ENCODE measurements around the gene APEH.

Gene APEH

DNA sequence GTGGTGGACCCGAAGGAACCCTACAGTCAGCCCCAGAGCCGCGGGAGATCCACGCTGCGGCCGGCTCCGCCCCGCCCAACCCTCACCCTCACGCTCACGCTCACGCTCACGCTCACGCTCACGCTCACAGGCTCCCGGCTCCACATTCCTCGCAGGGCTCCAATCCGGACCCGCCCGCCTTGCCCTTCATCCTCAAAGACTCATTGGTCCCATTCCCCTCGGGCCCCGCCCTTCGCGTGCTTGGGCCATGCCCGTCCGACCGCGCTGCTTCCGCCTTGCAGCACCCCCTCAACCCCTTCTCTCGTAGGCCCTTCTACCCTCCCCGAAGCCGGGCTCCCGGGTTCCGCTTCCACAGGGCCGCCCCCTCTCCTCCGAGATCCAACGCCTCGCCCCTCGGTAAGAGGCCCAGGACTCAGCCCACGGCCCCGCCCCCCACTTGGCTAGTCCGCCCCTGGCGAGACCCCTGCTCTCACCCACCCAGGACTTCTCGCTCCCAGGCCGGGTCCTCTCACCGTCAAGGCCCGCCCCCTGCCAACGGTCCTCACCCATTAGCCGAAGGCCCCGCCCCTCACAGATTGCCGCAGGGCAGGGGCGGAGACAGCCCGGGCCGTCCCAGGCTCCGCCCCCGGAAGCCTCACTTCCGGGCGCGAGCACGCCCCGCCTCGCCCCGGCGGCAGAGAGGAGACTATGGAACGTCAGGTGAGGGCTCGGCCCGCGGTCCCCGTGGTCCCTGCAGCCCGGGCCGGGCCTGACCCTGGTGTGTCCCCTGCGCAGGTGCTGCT, at the start of gene APEH:
TSS of gene APEH (plus strand) at position 637 of the 782 bp plus-strand sequence. CDS start at position 688, 51 bp downstream.
- peak; percentile 98 for DNase-seq

DNA sequence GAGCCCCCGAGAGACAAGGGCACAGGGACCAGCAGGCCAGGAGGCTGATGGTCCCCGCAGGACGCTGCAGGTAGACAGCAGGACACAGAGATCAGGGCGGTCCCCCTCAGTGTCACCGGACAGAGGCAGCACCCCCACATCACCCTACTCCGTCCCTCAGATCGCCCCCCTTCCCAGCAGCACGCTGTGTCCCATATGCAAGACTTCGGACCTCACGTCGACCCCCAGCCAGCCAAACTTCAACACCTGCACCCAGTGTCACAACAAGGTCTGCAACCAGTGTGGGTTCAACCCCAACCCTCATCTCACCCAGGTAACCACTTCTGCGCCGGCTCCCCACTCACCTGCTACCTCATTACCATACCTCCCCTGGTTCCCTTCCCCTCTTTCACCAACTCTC, 49.1 kb upstream of the APEH start:
- no peak for DNase-seq

DNA sequence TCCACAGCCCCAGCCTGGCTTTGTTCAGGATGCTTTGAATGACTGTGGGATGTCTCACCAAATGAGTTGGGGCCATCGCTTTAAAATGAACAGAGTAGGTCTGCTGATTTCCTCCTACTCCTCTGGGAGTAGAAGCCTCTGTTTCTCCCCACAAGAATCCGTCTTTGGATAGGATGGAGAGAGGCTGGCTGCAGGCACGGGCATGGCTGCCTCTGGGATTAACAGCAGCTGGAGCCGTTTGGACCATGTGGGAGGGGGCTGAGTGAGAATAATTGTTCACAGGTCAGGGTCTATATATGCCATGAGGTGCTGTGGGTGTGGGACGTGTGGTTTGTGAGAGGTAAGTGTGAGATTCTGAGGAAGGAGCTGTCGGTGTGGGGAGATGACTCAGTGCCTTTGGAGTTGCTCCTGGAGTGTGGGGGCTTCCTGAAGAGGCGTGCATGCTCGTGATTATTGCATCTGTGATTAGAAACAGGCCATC, 48.0 kb upstream of the APEH start:
- no peak for DNase-seq

DNA sequence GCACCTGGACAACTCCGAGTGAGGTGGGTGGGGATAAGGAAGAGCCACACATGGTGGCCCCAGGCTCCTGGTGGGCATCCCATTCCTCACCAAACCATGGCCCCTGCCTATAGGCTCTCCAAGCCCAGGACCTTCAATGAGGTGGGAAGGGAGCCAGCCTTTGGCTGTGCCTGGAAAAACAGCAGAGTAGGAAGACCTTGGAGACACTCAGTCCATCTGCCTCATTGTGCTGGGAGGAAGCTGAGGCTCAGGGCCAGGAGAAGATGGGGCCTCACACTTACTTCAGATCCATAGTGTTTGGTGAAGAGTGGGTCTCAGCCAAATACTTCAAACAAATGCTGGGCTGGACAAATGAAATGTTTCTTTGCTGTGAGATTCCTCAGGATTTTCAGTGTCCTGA, 47.4 kb upstream of the APEH start:
- DNase-seq = no peak

DNA sequence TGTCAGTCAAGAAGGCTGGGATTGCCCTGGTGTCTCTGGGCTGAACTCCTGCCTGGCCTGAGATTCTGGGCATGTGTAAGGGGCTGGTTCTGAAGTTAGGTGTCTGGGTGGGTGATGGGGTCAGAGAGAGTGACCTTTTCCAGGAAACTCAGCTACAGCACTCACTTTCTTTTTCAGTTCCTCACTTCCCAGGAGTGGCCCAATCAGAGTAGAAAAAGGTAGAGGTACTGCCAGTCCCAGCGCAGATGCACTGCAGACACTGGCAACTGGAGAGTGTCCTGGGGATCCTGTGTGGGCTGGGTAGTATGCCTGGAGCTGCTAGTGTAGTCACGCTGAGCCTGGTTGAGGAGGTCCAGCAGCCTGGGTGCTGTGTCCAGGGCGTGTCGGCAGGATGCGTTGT, 46.5 kb upstream of the APEH start:
- no peak for DNase-seq

DNA sequence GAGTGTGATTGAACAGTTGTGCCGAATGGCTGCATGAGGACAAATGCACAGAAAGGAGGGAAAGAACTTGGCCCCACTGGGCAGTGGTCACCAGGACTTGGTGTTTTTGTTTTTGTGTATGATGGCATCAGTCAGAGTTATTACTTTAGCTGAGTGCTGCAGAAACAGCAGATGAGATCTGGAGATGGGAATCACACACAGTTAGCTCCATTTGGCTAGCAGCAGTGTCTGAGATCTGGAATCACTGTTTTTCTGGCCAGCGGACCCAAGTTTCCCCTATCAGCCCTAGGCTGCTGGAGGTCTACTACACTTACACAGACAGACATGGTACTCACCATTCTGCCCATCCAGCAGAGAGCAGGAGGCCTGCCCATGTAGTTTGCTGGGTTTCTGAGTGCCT, 45.9 kb upstream of the APEH start:
- no peak for DNase-seq

DNA sequence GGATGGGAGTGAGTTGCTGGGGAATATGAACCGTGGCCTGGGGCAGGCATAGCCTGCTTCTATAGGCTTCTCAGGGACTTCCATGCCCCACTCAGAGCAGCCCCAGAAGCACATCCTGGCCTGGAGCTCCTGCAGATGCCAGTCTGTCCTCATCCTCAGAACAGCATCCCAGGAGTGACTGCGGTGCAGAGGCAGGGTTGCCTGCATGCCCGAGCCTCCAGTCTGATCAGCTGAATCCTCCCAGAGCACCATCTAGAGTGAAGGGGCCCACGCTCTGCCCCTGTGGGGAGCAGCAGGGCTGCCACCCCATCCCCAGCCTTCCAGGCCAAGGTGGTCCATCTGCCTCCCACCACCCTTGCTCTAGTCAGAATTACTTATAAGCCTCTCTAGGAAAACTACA, 44.7 kb upstream of the APEH start:
- no peak for DNase-seq

DNA sequence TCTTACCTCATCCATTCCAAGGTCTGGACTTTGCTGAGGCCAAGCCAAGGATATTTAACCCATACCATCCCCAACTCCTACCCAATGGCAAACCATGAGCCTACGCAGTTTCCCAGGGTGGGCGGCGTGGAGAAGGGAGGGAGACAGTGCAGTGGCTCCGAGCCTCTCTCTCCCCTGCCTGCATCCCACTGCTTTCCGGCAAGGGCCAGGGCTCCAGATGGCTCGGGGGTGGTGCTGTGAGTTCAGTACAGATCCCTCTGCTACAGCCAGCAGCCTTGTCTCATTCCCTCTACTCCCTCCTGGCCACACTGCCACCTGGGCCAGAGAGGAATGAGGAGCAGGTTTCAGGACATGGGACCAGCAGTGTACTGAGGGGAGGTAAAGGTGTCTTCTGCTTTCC, 44.3 kb upstream of the APEH start:
- DNase-seq = no peak

DNA sequence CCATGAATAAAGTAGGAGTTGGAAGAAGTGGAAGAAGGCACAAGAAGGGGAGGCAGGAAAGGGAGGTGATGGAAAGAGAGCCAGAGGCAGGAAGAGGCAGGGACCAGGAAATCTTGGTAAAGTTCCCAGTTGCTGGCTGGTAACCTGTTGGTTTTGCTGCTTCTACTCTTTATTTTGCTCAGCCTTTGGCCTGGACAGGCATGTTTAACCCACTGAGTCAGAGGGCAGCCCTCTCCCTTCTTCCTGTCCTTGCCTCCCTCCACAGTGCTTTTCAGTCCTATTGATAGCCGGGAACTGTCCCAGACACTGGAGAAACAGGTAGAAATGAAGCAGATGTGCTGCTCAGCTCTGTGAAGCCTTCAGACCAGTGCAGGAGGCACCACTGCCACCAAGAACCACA, 43.4 kb upstream of the APEH start:
- no peak for DNase-seq

DNA sequence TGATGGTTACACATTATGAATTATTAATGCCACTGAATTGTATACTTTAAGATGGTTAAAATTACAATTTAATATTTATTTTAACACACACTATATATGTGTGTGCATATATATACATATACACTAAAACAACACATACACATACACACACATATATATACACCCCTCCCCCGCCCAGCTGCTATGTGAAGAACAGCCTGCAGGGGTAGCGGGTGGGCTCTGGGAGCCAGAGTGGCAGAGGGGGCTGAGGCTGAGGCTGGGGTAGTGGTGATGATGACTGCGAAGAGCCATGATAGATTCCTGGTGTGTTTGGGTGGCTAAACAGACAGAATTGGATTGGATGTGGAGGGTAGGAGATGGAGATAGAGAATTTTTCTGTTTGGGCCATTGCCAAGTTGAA, 39.4 kb upstream of the APEH start:
- no peak for DNase-seq

DNA sequence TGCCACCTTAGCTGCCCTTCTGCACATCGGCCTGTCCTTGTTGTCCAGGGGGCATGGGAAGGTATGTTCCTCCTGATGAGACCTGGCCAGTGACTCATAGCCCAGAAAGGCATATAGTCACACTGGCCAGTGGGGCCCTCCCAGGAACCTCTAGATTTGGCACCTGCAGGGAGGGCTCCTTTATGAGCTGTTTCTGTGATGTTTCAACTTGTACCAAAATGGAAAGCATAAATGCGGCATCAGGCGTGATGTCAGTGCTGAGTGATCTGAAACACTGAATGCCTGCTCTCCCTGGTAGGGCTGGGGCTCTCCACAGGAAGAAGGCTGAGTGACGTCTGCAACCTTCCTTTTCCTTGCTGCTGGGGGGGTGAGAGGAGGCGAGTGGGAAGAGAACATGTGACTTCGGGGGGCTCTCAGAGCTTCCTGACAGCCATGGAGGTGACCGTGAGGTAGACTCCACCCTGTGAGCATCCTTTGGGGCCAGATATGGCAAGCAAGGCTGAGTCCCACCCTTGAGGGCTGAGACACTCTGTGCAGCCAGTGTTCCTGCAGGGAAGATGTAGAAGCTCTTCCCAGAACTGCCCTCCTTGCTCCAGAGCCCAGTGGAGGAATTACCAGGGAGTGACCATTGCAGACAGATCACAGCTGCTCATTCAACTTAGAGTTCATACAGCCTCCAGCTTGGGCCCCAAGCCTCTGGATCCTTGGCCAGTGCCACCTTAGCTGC, 37.1 kb upstream of the APEH start:
- DNase-seq = no peak

DNA sequence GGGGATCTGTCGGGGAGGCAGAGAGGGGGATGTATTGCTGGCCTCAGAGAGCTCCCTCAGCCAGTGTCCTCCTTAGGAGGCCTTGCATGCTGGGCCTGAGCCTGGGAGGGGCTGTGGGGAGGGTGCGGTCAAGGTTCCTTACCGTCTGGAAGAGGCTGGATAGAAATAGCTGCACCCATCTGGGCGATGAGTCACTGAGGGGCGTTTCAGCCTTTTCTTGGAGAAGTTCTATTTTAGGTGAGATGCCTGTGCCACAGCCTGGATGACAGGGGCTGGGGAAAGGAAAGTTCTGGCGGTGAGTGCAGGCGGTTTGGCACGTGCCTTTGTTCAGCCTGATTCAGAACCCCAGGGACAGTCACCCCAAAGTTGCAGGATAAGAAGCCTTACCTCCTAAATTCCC, 35.7 kb upstream of the APEH start:
- DNase-seq = no peak

DNA sequence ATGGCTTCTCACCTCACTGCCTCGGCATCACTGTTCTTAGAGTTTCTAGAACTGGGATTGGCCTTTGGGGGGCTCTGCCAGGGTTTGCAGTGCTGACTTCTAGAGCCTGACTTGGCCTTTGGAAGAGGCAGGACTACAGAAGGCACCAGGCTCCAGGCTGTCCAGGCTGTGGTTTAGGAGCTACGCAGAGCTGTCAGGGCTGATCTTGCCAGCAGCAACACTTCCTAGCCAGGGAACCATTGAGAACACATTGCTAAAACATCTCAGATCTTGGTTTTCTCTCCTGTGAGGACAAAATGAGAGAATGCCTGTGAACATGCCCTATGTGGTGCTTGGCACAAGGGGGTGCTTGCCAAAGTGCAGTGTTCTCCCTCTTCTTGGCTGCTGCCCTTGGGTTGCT, 34.6 kb upstream of the APEH start:
- no peak for DNase-seq

DNA sequence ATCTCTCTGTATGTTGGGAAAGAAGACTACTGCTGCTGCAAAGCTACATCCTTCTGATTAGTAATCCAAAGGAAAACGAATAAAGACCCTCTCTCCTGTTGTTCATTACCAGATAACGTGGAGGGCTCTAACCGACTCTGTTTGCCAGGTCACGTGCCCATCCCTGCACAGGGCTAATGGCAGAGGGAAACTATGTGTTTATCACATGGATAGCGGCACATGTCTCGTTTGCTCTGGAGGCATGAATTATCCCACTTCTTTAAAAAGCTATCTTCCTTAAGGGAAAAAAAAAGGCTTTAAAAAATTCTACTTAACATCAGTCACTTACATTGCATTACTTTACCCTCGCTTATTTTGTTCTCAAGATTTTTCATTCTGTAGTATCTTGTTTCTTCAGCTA, 32.9 kb upstream of the APEH start:
- no peak for DNase-seq

DNA sequence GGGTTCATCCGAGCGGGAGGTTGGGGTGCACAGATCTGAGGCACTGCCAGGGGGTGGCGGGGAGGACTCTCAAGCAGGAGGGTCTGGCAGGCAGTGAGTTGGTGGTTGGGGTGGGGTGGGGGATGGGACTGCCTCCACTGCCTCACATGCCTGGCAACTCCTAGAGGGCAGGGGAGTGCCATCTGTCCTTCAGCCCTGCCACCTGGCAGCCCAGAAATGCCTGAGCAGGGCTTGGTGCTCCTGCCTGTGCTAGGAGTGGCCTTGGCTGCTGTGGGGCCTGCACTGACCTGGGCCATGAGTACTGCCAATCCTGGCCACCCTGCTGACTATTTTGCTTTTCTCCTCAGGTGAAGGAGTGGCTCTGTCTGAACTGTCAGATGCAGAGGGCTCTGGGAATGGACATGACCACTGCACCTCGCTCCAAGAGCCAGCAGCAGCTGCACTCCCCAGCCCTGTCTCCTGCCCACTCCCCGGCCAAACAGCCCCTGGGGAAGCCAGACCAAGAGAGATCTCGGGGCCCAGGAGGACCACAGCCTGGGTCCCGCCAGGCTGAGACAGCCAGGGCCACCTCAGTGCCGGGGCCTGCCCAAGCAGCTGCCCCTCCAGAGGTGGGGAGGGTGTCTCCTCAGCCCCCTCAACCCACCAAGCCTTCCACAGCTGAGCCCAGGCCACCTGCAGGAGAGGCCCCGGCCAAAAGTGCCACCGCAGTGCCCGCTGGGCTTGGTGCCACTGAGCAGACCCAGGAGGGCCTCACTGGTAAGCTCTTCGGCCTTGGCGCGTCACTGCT, 32.0 kb upstream of the APEH start:
- DNase-seq = no peak

DNA sequence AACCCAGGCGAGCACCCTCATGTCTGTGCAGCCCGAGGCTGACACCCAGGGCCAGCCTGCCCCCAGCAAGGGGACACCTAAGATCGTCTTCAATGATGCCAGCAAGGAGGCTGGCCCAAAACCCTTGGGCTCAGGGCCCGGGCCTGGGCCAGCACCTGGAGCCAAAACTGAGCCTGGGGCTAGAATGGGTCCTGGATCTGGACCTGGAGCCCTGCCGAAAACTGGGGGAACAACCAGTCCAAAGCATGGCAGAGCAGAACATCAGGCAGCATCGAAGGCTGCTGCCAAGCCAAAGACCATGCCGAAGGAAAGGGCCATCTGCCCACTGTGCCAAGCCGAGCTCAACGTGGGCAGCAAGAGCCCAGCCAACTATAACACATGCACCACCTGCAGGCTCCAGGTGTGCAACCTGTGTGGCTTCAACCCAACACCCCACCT, 31.4 kb upstream of the APEH start:
- peak; percentile 7 for DNase-seq

DNA sequence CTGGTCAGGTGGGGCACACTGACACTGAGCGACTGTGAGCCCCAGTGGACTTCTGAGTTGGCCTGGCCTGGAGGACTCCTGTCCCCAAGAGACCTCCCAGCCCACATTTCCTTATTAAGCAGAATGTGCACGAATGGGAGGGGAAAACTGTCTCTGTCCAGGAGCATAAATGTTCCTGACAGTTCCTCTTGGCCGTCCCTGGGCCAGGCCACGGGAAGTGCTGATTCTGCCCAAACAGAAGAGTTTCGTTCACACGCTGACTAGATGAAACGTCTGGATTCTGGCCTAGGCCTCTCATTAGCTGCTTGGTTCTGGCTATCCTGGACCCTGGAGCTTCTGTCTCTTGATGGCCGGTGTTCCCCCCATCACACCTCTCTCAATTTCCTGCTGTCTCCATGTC, 29.5 kb upstream of the APEH start:
- DNase-seq = no peak

DNA sequence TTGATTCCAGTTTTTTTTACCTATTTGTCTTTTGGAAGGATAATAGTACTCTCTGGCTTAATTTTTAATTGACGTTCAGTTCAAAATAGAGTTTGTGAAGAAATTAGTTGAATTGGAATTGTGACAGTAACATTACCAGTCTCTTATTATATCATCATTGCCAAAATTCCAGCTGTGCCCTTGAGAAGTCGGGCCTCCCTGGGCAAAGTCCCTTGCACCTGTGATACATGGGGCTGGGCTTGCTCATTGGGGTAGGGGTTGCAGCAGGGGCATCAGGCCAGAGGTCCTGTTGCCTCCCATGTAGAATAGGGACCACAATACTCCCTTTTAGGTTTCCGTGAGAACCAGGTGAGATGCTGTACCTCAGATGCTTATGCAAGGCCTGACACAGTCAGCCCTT, 27.9 kb upstream of the APEH start:
- DNase-seq = no peak

DNA sequence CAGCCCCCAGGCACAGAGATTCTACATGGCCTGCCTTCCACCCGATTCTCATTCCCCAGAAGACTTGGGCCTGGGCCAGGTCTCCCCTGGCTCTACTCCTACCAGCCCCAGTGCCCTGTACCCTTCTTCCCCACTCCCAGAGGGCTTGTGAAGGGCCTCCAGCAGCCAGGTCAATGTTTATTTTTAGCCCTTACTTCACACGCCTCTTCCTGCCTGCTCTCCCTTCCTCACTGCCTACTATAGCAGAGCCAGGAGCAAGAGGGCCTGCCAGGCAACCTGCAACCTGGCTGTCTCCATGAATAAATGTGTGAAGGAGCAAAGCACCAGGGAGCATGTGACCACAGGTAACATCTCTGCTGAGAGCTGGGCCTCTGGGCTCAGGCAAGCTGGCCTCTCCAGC, 26.4 kb upstream of the APEH start:
- no peak for DNase-seq

DNA sequence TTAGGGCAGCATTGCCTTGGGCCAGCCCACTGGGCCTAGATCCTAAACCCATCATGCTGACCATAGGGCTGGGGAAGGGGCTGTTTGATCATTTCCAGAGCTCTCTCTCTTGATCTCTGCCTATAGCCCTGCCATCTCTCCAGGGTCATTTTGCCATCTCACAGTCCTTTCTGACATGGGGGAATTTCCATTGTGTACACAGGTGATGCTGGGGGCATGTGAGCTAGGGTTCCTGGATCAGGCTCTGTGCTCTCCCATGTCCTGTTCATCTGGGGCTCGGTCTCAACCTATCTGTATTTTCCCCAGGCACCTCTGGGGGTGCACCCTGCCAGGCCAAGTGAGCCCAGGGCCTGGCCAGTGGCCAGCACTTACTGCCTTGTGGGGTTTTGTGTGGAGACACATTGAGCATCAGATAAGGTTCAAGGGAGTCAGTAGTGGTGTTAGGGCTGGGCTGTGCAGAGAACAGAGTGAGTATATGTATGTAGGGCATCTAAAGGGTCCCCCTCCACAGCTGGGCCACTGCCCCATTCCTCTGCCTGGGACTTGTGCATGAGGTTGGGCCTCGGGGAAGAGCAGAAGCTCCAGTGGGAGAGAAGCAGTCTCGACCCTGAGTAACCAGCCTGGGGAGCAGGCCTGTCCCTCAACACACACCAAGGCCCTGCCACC, 25.7 kb upstream of the APEH start:
- no peak for DNase-seq

DNA sequence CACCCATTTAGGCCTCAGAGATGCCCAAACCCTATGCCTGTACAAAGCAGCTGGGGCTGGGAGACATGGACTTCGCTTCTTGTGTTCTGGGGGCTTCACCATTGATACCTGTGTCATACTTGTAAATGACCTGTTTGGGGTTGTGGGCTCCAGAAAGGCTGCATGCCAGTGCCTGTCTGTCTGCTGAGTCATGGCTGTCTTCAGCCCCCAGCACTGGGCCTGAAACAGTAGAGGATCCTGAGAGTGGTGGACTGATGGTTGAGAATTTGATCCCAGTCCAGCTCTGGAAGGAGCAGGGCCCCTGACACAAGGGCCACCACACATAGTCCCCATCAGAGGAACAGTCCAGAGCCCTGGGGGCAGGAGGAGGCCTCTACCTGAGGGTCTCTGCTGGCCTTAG, 24.6 kb upstream of the APEH start:
- DNase-seq = no peak

DNA sequence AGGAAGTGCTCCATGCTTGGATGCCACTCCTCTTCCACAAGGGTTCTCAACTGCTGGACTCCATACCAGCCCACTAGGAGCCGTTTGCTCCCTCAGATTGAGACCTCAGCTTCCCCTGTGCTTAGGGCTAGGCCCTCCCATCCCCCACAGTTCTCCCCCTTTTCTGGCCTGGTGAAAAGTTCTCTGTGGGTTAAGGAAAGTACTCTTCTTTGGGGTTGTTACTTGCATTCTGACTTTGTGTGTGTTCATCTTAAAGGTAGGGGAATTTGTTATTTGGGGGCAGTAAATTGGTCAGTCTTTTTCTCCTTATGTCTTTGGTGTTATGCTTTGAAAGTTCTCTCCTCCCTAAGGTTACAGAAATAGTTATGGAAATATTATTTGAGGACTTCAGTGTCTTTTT, 24.0 kb upstream of the APEH start:
- no peak for DNase-seq

DNA sequence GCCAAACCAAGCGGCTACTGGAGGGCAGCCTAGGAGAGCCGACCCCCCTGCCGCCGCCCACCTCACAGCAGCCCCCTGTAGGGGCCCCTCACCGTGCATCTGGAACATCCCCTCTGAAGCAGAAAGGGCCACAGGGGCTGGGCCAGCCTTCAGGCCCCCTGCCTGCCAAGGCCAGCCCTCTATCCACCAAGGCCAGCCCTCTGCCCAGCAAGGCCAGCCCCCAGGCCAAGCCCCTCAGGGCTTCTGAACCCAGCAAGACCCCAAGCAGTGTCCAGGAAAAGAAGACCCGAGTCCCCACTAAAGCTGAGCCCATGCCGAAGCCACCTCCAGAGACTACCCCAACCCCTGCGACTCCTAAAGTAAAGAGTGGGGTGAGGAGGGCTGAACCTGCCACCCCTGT, 23.5 kb upstream of the APEH start:
- DNase-seq = no peak

Data from CD4-positive, alpha-beta T cell treated with Interleukin-17A for 4 hours (primary cell).